GM04504 (cell line): ENCODE data around the gene KATNBL1.
"Not testable (repeated sequence)": the region's sequence is repeated elsewhere in the genome, so short reads cannot be mapped to it uniquely, and the experiment has no call there.

Source experiments
- DNase-seq: peaks from one replicate; pipeline ENCODE4 v3.0.0-alpha.2; 2012; ENCODE audit warnings: low read depth

Gene KATNBL1

GRCh38 chr15:34203305-34203704, 6.6 kb downstream of the KATNBL1 start:
- DNase-seq = no peak

DNA sequence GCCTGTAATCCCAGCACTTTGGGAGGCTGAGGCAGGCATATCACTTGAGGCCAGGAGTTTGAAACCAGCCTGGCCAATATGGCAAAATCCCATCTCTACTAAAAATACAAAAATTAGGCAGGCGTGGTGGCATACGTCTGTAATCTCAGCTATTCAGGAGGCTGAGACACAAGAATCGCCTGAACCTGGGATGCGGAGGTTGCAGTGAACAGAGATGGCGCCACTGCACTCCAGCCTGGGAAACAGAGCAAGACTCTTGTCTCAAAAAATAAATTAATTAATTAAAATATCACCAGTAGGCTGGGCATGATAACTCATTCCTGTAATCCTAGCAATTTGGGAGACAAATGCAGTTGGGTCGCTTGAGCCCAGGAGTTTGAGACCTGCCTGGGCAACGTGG, 16.6 kb downstream of the KATNBL1 start:
- DNase-seq = not testable (repeated sequence)

DNA sequence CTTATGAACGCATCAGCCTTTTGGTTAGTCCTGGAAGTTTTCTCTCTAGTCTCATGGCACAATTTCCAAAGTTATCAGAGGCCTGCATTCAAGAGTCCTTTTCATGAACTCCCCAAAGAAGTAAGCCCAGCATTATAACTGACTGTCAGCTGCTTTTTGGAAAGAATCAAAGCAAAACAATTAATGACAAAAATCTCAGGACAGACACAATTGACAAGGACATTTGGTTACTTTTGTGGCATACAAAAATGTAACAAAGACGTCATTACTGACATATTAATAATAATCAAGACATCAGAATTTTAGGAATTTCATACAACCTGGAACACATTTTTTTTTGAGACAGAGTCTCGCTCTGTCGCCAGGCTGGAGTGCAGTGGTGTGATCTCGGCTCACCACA, 21.2 kb downstream of the KATNBL1 start:
- no peak for DNase-seq

GRCh38 chr15:34185666-34186065, 24.2 kb downstream of the KATNBL1 start:
- DNase-seq = no peak

GRCh38 chr15:34182942-34183341, 27.0 kb downstream of the KATNBL1 start:
- DNase-seq = no peak

DNA sequence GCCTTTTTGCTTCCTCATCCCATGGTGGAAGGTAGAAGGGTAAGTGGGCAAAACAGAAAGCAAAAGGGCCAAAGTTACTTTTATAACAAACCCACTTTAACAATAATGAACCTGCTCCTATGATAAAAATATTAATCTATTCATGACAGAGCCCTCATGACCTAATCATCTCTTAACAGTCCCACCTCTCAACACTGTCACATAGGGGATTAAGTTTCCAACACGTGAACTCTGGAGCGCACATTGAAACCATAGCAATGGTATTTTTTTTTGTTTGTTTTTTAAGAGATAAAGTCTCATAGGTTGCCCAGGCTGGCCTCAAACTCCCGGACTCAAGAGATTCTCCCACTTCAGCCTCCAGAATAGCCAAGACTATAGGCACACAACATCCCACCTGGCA, 30.7 kb downstream of the KATNBL1 start:
- DNase-seq = no peak

DNA sequence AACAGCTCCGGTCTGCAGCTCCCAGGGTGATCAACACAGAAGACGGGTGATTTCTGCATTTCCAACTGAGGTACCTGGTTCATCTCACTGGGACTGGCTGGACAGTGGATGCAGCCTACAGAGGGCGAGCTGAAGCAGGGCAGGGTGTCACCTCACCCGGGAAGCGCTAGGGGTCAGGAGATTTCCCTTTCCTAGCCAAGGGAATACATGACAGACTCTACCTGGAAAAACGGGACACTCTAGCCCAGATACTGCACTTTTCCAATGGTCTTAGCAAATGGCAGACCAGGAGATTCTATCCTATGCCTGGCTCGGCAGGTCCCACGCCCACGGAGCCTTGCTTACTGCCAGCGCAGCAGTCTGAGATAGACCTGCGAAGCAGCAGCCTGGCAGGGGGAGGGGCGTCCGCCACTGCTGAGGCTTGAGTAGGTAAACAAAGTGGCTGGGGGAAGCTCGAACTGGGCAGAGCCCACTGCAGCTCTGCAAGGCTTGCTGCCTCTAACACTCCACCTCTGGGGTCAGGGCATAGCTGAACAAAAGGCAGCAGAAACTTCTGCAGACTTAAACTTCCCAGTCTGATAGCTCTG, 43.8 kb downstream of the KATNBL1 start:
- DNase-seq = not testable (repeated sequence)

- DNase-seq = no peak
These were observed 48.5 kb downstream of the KATNBL1 start for GRCh38 chr15:34161329-34161963.

- DNase-seq = no peak
These were observed 49.2 kb downstream of the KATNBL1 start for GRCh38 chr15:34160735-34161134.

DNA sequence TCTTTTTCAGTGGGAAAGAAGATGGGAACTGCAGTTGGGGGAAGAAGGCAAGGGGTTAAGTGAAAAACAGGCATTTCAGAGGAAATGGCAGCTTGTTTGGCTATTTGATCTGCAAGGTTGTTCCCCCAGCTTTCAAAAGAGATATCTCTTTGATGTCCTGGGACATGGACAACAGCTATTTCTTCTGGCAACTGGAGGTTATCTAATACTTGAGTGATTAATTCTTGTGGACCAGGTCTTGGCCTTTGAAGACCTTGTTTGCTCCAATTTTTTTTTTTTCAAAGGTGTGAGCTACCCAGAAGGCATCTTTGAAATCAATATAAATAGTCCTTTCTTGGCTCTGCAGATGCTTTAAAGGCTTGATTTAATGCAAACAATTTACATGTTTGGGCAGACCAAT, 51.5 kb downstream of the KATNBL1 start:
- no peak for DNase-seq

GRCh38 chr15:34155859-34156258, 54.0 kb downstream of the KATNBL1 start:
- no peak for DNase-seq

- no peak for DNase-seq
These were observed 55.1 kb downstream of the KATNBL1 start for GRCh38 chr15:34154725-34155204.

DNA sequence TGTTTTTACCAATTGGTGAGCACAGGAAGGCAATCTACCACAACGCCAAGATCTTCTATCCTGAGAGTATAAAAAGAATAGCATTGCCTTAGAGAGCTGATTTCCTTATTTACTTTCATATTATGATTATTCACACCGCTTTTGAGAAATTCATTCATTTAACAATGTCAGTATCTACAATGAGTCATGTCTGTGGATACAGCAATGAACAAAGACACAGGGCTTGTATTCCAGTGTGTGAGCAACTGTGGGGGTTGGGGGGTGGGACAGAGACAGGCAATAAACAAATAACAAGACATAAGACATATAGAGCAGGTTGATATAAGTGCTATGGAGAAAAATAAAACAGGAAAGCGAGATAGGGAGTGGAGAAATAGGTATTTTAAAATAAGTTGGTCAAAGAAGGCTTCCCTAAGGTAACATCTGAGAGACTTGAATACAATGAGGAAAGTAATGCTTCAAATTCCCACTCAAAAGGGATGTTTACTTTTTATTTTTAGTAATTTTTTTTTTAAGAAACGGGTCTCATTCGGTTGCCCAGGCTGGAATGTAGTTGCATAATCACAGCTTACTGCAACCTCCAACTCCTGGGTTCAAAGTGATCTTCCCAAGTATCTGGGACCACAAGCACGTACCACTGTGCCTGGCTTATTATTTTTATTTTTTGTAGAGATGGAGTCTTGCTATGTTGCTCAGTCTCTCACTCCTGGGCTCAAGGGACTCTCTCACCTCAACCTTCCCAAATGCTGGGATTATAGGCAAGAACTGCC, 62.3 kb downstream of the KATNBL1 start:
- DNase-seq = no peak

DNA sequence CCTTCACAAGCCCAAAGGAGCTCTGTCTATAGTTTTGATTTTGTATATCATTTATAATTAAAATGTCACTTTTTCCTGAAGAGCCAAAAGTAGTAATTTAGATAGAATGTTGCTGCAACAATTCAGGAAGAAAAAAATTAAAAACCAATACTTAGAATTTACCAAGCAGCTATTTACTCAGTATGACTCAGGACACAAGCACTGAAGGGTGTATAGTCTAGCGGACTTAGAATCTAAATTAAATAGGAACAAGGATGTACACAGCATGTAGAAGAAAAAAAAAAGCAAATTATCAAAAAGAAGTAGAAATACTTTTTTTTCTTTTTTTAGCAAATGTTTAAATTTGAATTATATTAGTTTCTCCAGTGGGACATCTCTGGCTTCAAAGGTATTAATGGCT, 76.4 kb downstream of the KATNBL1 start:
- DNase-seq = no peak

- DNase-seq = no peak
These were observed 77.0 kb downstream of the KATNBL1 start for GRCh38 chr15:34132881-34133280.

DNA sequence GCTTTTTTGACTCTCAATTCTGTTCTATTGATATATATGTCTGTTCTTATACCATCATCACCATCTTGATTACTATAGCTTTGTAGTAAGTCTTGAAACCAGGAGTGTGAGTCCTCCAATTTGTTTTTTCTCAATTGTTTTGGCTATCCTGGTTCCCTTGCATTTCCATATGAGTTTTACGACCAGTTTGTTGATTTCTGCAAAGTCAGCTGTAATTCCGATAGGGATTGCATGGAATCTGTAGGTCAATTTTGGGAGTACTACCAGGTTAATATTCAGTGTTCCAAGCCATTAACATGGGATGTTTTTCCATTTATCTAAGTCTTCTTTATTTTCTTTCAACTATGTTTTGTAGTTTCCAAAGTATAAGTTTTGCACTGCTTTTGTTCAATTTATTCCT, 81.0 kb downstream of the KATNBL1 start:
- DNase-seq = no peak

DNA sequence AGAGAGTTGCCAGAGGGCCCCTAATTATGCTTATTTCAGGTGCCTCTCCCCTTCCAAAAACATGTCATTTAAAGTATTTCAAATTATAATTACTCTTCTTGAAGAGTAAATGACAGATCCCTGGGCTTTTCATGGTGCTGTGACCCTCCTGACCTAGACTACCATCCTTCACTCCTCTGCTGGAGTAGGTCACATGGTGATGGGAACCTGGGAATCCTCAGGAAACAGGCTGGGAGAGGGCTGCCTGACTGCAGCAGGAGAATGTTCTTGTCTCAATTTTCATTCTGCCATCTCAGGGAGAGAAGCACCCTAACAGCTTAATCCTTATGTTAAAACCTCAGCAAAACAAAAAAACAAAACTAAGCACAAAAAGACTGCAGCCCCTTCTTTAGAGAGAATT, 83.4 kb downstream of the KATNBL1 start:
- DNase-seq = no peak

- DNase-seq = no peak
These were observed 84.0 kb downstream of the KATNBL1 start for GRCh38 chr15:34125945-34126344.

DNA sequence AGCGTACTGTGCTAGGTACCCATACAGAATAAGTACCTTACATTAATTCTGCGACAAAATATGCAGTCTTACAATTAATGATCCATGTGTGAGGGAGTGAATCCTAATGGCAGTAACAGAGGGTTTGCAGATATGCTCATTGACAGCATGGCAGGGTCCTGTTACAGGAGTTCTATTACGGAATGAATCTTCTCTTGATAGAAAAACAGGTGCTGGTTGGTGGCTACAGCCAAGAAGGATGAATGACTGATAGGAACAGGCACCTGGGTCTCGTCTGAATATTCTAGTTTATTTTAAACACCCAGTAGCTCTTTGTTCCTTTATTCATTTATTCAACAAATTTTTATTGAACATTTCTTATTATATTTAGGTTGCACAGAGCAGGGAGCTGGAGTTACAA, 85.2 kb downstream of the KATNBL1 start:
- no peak for DNase-seq

- DNase-seq = peak; percentile 73
These were observed 87.1 kb downstream of the KATNBL1 start for GRCh38 chr15:34122771-34123183.

DNA sequence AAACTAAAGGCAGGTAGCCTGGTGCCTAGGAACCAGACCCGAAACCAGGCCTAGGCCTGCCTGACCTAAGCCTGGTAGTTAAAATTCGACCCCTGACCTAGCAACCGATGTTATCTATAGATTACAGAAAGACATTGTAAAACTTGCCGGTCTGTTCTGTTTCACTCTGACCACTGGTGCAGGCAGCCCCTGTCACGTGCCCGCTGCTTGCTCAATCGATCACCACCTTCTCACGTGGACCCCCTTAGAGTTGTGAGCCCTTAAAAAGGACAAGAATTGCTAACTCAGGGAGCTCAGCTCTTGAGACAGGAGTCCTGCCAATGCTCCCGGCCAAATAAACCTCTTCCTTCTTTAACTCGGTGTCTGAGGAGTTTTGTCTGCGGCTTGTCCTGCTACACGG, 88.1 kb downstream of the KATNBL1 start:
- not testable (repeated sequence) for DNase-seq

DNA sequence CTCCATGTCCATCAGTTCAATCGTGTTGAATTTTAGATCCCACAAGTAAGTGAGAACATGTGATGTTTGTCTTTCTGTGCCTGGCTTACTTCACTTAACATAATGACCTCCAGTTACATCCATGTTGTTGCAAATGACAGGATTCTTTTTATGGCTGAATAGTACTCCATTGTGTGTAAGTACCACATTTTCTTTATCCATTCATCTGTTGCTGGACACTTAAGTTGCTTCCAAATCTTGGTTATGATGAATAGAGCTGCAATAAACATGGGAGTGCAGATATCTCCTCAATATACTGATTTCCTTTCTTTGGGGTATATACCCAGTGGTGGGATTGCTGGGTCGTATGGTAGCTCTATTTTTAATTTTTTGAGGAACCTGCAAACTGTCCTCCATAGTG, 89.5 kb downstream of the KATNBL1 start:
- not testable (repeated sequence) for DNase-seq

DNA sequence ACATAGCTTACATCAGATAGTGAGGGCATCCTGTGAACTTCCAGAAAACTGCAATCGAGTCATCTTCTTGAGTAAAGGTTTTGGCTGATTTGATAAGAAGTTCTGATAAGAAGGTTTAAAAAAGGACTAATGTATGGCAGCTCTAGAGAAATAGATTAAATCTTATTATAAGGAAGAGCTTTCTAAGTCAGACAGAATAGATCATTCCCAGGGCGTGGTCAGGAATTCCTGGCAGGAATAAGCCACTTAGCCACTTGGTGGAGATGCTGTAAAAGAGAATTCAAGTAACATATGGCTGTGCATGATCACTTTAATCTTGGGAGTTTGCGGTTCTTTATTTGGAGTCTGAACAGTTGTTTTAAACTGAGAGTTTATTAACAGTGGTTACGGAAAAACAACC, 90.6 kb downstream of the KATNBL1 start:
- DNase-seq = no peak
